Myometrial cell (primary cell): ENCODE measurements around the gene SFTPA2. TPM values are rescaled to one million over a fixed set of nuclear protein-coding genes. Genes with fewer than 3 reads are reported as not detected.

Experiments
- total RNA-seq: library from RNA; depleted of rRNA; stranded (reverse); fragments of >200 nt; gene quantifications from 2 replicates; pipeline ENCODE4 v1.2.3, GENCODE V29; 2015

SFTPA2 gene
- not detected in 2 replicates for total RNA-seq

DNA sequence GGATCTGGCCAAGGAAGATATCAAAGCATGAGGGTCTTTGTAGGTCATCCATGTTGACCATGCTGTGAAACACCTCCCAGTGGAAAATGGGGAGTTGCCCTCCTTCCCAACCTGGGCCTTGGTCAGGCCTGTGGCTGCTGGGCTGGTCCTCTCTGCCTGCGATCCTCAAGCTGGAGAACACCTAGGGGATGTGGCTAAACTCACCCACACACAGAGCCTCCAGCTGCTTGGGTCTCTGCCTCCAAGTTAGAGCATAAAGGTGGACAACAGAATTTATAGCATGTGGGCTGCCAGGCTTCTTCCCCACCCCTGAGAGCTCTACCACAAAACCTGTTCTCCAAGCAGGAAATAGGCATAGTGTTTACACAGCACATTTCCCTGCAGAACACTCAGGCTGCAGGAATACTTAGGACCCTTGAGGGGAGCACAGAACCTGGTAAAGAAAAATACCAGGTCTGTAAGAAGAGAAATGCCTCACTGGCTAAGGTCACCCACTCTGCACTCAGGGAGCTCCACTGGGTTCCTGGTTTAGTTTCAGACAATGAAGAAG, at the start of gene SFTPA2:
SFTPA2 (minus strand) TSS at position 248 of the 550 bp plus-strand sequence. CDS start 924 bp downstream, outside the sequence.

GRCh38 chr10:79511891-79512583, 48.2 kb downstream of the SFTPA2 start, which contains the start of gene EIF5AL1:
EIF5AL1 (plus strand) TSS chr10:79512533; CDS start chr10:79512650, 117 bp downstream.

Other genes with a start within 250 kb of the SFTPA2 start
- gene PPIF, start 212.9 kb downstream of the SFTPA2 start, total RNA-seq: 46.8 and 63.4 TPM in 2 replicates
- 29.7 and 33.3 TPM in 2 replicates for gene ZCCHC24, start 114.8 kb downstream of the SFTPA2 start, total RNA-seq
- 0.29 and 0.53 TPM in 2 replicates for gene EIF5AL1, start 47.9 kb downstream of the SFTPA2 start, total RNA-seq
- not detected in 2 replicates for gene SFTPA1, start 50.5 kb upstream of the SFTPA2 start, total RNA-seq
- gene NUTM2B, start 142.8 kb upstream of the SFTPA2 start, total RNA-seq: 0.29 TPM in 1 of 2 replicates, not detected in the other